ENCODE data around the gene C3orf18.

C3orf18 gene

GRCh38 chr3:50551054-50551659 lies 16.4 kb downstream of the C3orf18 start:
- DNase-seq (ENCODE audit: low read depth): no peak

- peak; percentile 43 for DNase-seq (ENCODE audit: low read depth)
These were observed 17.3 kb downstream of the C3orf18 start for GRCh38 chr3:50550079-50550736.

- DNase-seq (ENCODE audit: low read depth): no peak
These were observed 18.3 kb downstream of the C3orf18 start for GRCh38 chr3:50549226-50549625.

- DNase-seq (ENCODE audit: low read depth): no peak
These were observed 21.8 kb downstream of the C3orf18 start for GRCh38 chr3:50545781-50546180.

- peak; percentile 43 for DNase-seq (ENCODE audit: low read depth)
These were observed 25.1 kb downstream of the C3orf18 start for GRCh38 chr3:50542177-50543034.

- DNase-seq (ENCODE audit: low read depth): no peak
These were observed 27.9 kb downstream of the C3orf18 start for GRCh38 chr3:50539356-50540286.

GRCh38 chr3:50537421-50538129 lies 30.0 kb downstream of the C3orf18 start:
- no peak for DNase-seq (ENCODE audit: low read depth)

GRCh38 chr3:50536471-50537180 lies 30.9 kb downstream of the C3orf18 start:
- no peak for DNase-seq (ENCODE audit: low read depth)

GRCh38 chr3:50534681-50535330 lies 32.7 kb downstream of the C3orf18 start:
- no peak for DNase-seq (ENCODE audit: low read depth)

GRCh38 chr3:50533807-50534461 lies 33.6 kb downstream of the C3orf18 start:
- DNase-seq (ENCODE audit: low read depth): no peak

- DNase-seq (ENCODE audit: low read depth): no peak
These were observed 34.2 kb downstream of the C3orf18 start for GRCh38 chr3:50533316-50533715.

GRCh38 chr3:50532062-50532705 lies 35.4 kb downstream of the C3orf18 start:
- no peak for DNase-seq (ENCODE audit: low read depth)

GRCh38 chr3:50531201-50531600 lies 36.3 kb downstream of the C3orf18 start:
- DNase-seq (ENCODE audit: low read depth): no peak

- no peak for DNase-seq (ENCODE audit: low read depth)
These were observed 37.3 kb downstream of the C3orf18 start for GRCh38 chr3:50530001-50530970.

- DNase-seq (ENCODE audit: low read depth): peak; percentile 42
These were observed 41.6 kb downstream of the C3orf18 start for GRCh38 chr3:50525987-50526386.

GRCh38 chr3:50525191-50525910 lies 42.2 kb downstream of the C3orf18 start:
- no peak for DNase-seq (ENCODE audit: low read depth)

- no peak for DNase-seq (ENCODE audit: low read depth)
These were observed 42.8 kb downstream of the C3orf18 start for GRCh38 chr3:50524746-50525145.
